Mucosa of stomach (tissue), 1 donor: ENCODE measurements around the gene SRSF1.
"Not testable (repeated sequence)": the region's sequence is repeated elsewhere in the genome, so short reads cannot be mapped to it uniquely, and the experiment has no call there.

Source experiments
- H3K27me3 ChIP-seq: one replicate; pipeline ENCODE4 v1.7.0; 2013; ENCODE audit warnings: mild to moderate bottlenecking, low read length; ENCODE audit not compliant: control insufficient read depth, insufficient read depth
- H3K36me3 ChIP-seq: one replicate; pipeline ENCODE4 v1.7.0; 2013; ENCODE audit warnings: low read length; ENCODE audit not compliant: control insufficient read depth, insufficient read depth
- H3K4me1 ChIP-seq: one replicate; pipeline ENCODE4 v1.7.0; 2013; ENCODE audit warnings: mild to moderate bottlenecking, low read length; ENCODE audit not compliant: control insufficient read depth, insufficient read depth
- H3K4me3 ChIP-seq: one replicate; pipeline ENCODE4 v1.7.0; 2013; ENCODE audit warnings: low read length
- H3K9ac ChIP-seq: one replicate; pipeline ENCODE4 v1.7.0; 2013; ENCODE audit warnings: mild to moderate bottlenecking, low read length, moderate library complexity
- H3K9me3 ChIP-seq: one replicate; pipeline ENCODE4 v1.7.0; 2013; ENCODE audit warnings: mild to moderate bottlenecking, low read length, moderate library complexity; ENCODE audit not compliant: control insufficient read depth
- donor health status: Pancreatic carcinoma.

The SRSF1 gene

GRCh38 chr17:58006924-58007780 is at the start of gene SRSF1:
Gene SRSF1 (minus strand): TSS chr17:58007246. CDS start chr17:58007137, 109 bp downstream.
- Histone ChIP-seq H3K9ac (peak within 1 kb of the TSS; percentile 100), H3K4me3 (peak within 1 kb of the TSS; percentile 100), H3K36me3 (no peaks in the 10 kb centered on the region), H3K27me3 (no peaks in the 10 kb centered on the region), H3K4me1 (peaks cover 17% of the 10 kb centered on the region), H3K9me3 (no peaks in the 10 kb centered on the region)

- H3K4me3 ChIP-seq = no peak overlapping the region
- H3K36me3 ChIP-seq = no peaks in the 10 kb centered on the region
- H3K27me3 ChIP-seq = peaks cover 7% of the 10 kb centered on the region
- no peaks in the 10 kb centered on the region for H3K9me3 ChIP-seq
- no peaks in the 10 kb centered on the region for H3K4me1 ChIP-seq
- H3K9ac ChIP-seq = no peak overlapping the region
Observed at GRCh38 chr17:58056476-58056875, 49.4 kb upstream of the SRSF1 start.

GRCh38 chr17:58054641-58055040 is 47.6 kb upstream of the SRSF1 start:
- Histone ChIP-seq H3K9ac (no peak overlapping the region), H3K9me3 (no peaks in the 10 kb centered on the region), H3K27me3 (peaks cover 5% of the 10 kb centered on the region), H3K4me1 (no peaks in the 10 kb centered on the region), H3K36me3 (no peaks in the 10 kb centered on the region), H3K4me3 (no peak overlapping the region)

GRCh38 chr17:58052945-58053715 is 46.1 kb upstream of the SRSF1 start:
- H3K9me3 ChIP-seq = no peaks in the 10 kb centered on the region
- no peak overlapping the region for H3K9ac ChIP-seq
- H3K4me1 ChIP-seq = no peaks in the 10 kb centered on the region
- H3K27me3 ChIP-seq = no peaks in the 10 kb centered on the region
- H3K36me3 ChIP-seq = no peaks in the 10 kb centered on the region
- H3K4me3 ChIP-seq = no peak overlapping the region

- no peak overlapping the region for H3K9ac ChIP-seq
- no peak overlapping the region for H3K4me3 ChIP-seq
- no peaks in the 10 kb centered on the region for H3K27me3 ChIP-seq
- no peaks in the 10 kb centered on the region for H3K36me3 ChIP-seq
- no peaks in the 10 kb centered on the region for H3K4me1 ChIP-seq
- H3K9me3 ChIP-seq = no peaks in the 10 kb centered on the region
Observed at GRCh38 chr17:58052407-58052806, 45.4 kb upstream of the SRSF1 start.

- no peak overlapping the region for H3K4me3 ChIP-seq
- H3K9ac ChIP-seq = no peak overlapping the region
- H3K4me1 ChIP-seq = no peaks in the 10 kb centered on the region
- no peaks in the 10 kb centered on the region for H3K36me3 ChIP-seq
- H3K27me3 ChIP-seq = no peaks in the 10 kb centered on the region
- no peaks in the 10 kb centered on the region for H3K9me3 ChIP-seq
Observed at GRCh38 chr17:58051468-58051867, 44.4 kb upstream of the SRSF1 start.

GRCh38 chr17:58050966-58051365 is 43.9 kb upstream of the SRSF1 start:
- Histone ChIP-seq H3K4me3 (no peak overlapping the region), H3K4me1 (no peaks in the 10 kb centered on the region), H3K9me3 (no peaks in the 10 kb centered on the region), H3K9ac (no peak overlapping the region), H3K27me3 (no peaks in the 10 kb centered on the region), H3K36me3 (no peaks in the 10 kb centered on the region)

- H3K27me3 ChIP-seq = no peaks in the 10 kb centered on the region
- H3K9me3 ChIP-seq = no peaks in the 10 kb centered on the region
- no peak overlapping the region for H3K9ac ChIP-seq
- H3K4me1 ChIP-seq = no peaks in the 10 kb centered on the region
- H3K4me3 ChIP-seq = no peak overlapping the region
- H3K36me3 ChIP-seq = no peaks in the 10 kb centered on the region
Observed at GRCh38 chr17:58049533-58049932, 42.5 kb upstream of the SRSF1 start.

GRCh38 chr17:58047376-58048150 is 40.5 kb upstream of the SRSF1 start:
- Histone ChIP-seq H3K4me3 (no peak overlapping the region), H3K36me3 (no peaks in the 10 kb centered on the region), H3K9me3 (no peaks in the 10 kb centered on the region), H3K9ac (no peak overlapping the region), H3K27me3 (no peaks in the 10 kb centered on the region), H3K4me1 (no peaks in the 10 kb centered on the region)

- Histone ChIP-seq H3K4me3 (no peak overlapping the region), H3K9ac (no peak overlapping the region), H3K9me3 (no peaks in the 10 kb centered on the region), H3K4me1 (no peaks in the 10 kb centered on the region), H3K27me3 (no peaks in the 10 kb centered on the region), H3K36me3 (no peaks in the 10 kb centered on the region)
Observed at GRCh38 chr17:58046239-58047094, 39.4 kb upstream of the SRSF1 start.

- not testable (repeated sequence) for H3K9me3 ChIP-seq, H3K4me3 ChIP-seq, H3K9ac ChIP-seq, H3K4me1 ChIP-seq, H3K36me3 ChIP-seq, H3K27me3 ChIP-seq
Observed at GRCh38 chr17:58044256-58044655, 37.2 kb upstream of the SRSF1 start.
